ENCODE results near the gene GOLGA6B. TPM values are rescaled to one million over a fixed set of nuclear protein-coding genes. Genes with fewer than 3 reads are reported as not detected.
"Not testable (repeated sequence)": the region's sequence is repeated elsewhere in the genome, so short reads cannot be mapped to it uniquely, and the experiment has no call there.

Gene GOLGA6B
- total RNA-seq, 2 donors from 2014 or later: not detected

- Histone ChIP-seq H3K27ac (no peak overlapping the region), H3K4me3 (no peak overlapping the region), H3K36me3 (no peaks in the 10 kb centered on the region), H3K9me3 (no peaks in the 10 kb centered on the region), H3K4me1 (no peaks in the 10 kb centered on the region), H3K27me3 (no peaks in the 10 kb centered on the region)
- TF ChIP-seq CTCF (IDR thresholded peaks at IDR 0.05): no peak
- DNase-seq (ENCODE audit: low spot score): no peak
Measured at GRCh38 chr15:72700076-72700475, 45.6 kb downstream of the GOLGA6B start.

GRCh38 chr15:72706266-72706665, 51.8 kb downstream of the GOLGA6B start:
- H3K27ac ChIP-seq: no peak overlapping the region
- H3K4me3 ChIP-seq: no peak overlapping the region
- H3K4me1 ChIP-seq: no peaks in the 10 kb centered on the region
- DNase-seq (ENCODE audit: low spot score): no peak
- no peak for TF ChIP-seq CTCF (IDR thresholded peaks at IDR 0.05)
- H3K36me3 ChIP-seq: no peaks in the 10 kb centered on the region
- H3K27me3 ChIP-seq: no peaks in the 10 kb centered on the region
- no peaks in the 10 kb centered on the region for H3K9me3 ChIP-seq

- H3K27me3 ChIP-seq; H3K27ac ChIP-seq; H3K4me1 ChIP-seq; H3K4me3 ChIP-seq; H3K9me3 ChIP-seq; DNase-seq (ENCODE audit: low spot score): not testable (repeated sequence)
- H3K36me3 ChIP-seq: peaks cover 11% of the 10 kb centered on the region
Measured at GRCh38 chr15:72708551-72709303, 54.2 kb downstream of the GOLGA6B start.

Other genes starting within 250 kb of the GOLGA6B start
- gene ARIH1, start 180.4 kb upstream of the GOLGA6B start, total RNA-seq: 10 to 100 TPM; 40.7 to 41.5 TPM
- not detected for gene HIGD2B, start 31.5 kb downstream of the GOLGA6B start, total RNA-seq
- 10 to 100 TPM in 1 of 2 donors, 1 to 10 TPM in 1; 8.0 to 12.1 TPM for gene BBS4, start 31.5 kb downstream of the GOLGA6B start, total RNA-seq
- 10 to 100 TPM; 10.4 to 16.3 TPM for gene ADPGK, start 129.1 kb downstream of the GOLGA6B start, total RNA-seq

Data from right atrium auricular region (tissue), 2 donors.